Activated CD4-positive, alpha-beta T cell treated with anti-CD3 and anti-CD28 coated beads, Interleukin-2, amount 10 ng/mL, durations not matched to agents 7 days and 5 days (primary cell): ENCODE results near the gene SHISAL1. TPM values are rescaled to one million over a fixed set of nuclear protein-coding genes. Genes with fewer than 3 reads are reported as not detected.
"Not testable (repeated sequence)": the region's sequence is repeated elsewhere in the genome, so short reads cannot be mapped to it uniquely, and the experiment has no call there.

ENCODE experiments used
- CTCF ChIA-PET: fragments of 350-600 bp; sonication (Branson Sonifier 250); formaldehyde crosslinking; loops from one replicate; lab custom pipeline; 2021; ENCODE audit warnings: antibody characterized with exemption; lab: Charles Lee
- POLR2A ChIA-PET: fragments of 350-600 bp; sonication (Branson Sonifier 250); formaldehyde crosslinking; loops from one replicate; lab custom pipeline; 2021; ENCODE audit warnings: antibody characterized with exemption; lab: Charles Lee
- DNase-seq: peaks from one replicate; pipeline ENCODE4 v3.0.0-alpha.2; 2020
- H3K27ac Mint-ChIP-seq: one replicate; pipeline ENCODE4 v1.8.0; 2021; ENCODE audit warnings: mild to moderate bottlenecking, moderate library complexity, mixed read lengths
- H3K27me3 Mint-ChIP-seq: one replicate; pipeline ENCODE4 v1.8.0; 2021; ENCODE audit warnings: mixed read lengths
- H3K36me3 Mint-ChIP-seq: one replicate; pipeline ENCODE4 v1.8.0; 2021; ENCODE audit warnings: low read depth, mixed read lengths
- H3K4me1 Mint-ChIP-seq: one replicate; pipeline ENCODE4 v1.8.0; 2021; ENCODE audit warnings: mixed read lengths
- H3K4me3 Mint-ChIP-seq: one replicate; pipeline ENCODE4 v1.8.0; 2021; ENCODE audit warnings: mild to moderate bottlenecking, moderate library complexity, mixed read lengths
- H3K9me3 Mint-ChIP-seq: one replicate; pipeline ENCODE4 v1.8.0; 2021; ENCODE audit warnings: mixed read lengths
- total RNA-seq, 2 experiments: library from RNA; stranded (reverse); gene quantifications; one replicate each; pipeline ENCODE4 v1.2.3, GENCODE V29; 2021

SHISAL1 gene
- total RNA-seq, 2 experiments from 2014 or later, result not detected

DNA sequence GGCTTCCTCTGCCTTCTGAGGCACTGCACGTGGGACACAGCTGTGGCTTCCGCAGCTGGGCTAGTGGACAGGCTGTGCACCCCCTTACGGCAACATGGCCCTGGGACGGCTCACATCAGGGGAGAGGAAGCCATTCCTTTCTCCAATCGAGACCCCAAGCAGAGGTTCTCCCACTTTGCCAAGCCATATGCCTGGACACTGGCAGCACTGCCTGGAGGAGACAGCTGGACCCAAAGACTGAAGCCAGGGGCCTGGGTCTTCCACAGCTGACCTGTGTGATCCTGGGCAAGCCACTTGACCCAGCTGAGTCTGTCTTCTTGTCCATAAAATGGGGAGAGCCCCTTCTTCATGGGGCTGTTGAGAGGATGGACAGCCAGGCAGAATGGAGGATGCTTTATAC, 65.4 kb downstream of the SHISAL1 start:
- no peak overlapping the region for H3K27ac Mint-ChIP-seq
- ChIA-PET CTCF (interaction anchor here (1.4 kb wide), 1 partner anchor 8 kb away, joined by 3 read pairs; no protein-coding TSS in a partner anchor), POLR2A (interaction anchor here (0.6 kb wide), 1 partner anchor 59 kb away, joined by 4 read pairs; no protein-coding TSS in a partner anchor)
- no peak for DNase-seq
- no peaks in the 10 kb centered on the region for H3K4me1 Mint-ChIP-seq
- H3K27me3 Mint-ChIP-seq, result peaks cover 8% of the 10 kb centered on the region
- H3K4me3 Mint-ChIP-seq, result no peak overlapping the region
- H3K9me3 Mint-ChIP-seq, result peaks cover 4% of the 10 kb centered on the region
- no peaks in the 10 kb centered on the region for H3K36me3 Mint-ChIP-seq

DNA sequence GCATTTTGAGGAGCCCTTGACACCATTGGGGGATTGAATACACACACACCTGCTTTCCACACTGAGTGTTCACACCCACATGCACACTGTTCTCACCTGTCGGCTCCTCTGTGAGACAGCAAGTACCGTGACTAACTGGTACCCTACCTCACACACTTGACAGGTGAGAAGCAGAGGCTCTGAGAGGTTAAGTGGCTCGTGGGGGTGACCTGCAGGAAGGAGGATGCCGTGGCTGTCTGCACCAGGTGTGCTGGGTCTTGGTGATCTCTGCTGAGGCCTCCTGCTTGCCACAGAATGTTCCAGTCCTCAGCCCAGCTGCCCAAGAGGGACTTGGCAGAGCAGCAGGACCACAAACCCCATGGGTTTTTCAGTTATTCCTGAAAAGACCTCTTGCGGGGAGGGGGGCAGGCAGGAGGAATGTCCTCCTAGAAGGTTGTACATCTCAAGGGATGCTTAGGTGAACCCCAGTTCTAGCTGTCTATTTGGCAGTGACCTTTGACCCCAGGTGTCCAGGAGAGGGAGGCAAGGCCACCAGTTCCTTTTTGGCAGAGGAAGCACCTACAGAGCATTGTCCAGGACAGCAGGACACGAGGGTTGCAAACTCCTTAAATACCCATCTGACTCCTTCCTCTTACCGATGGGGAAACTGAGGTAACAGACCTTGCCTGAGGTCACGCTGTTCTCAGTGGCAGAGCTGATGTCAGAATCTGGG, 66.0 kb downstream of the SHISAL1 start:
- POLR2A ChIA-PET, result interaction anchor here (0.6 kb wide), 1 partner anchor 58 kb away, joined by 4 read pairs; no protein-coding TSS in a partner anchor
- Mint-ChIP-seq H3K36me3 (no peaks in the 10 kb centered on the region), H3K9me3 (peaks cover 4% of the 10 kb centered on the region), H3K27me3 (peaks cover 8% of the 10 kb centered on the region), H3K4me3 (no peak overlapping the region), H3K4me1 (no peaks in the 10 kb centered on the region), H3K27ac (no peak overlapping the region)
- CTCF ChIA-PET, result no interaction called here
- no peak for DNase-seq

DNA sequence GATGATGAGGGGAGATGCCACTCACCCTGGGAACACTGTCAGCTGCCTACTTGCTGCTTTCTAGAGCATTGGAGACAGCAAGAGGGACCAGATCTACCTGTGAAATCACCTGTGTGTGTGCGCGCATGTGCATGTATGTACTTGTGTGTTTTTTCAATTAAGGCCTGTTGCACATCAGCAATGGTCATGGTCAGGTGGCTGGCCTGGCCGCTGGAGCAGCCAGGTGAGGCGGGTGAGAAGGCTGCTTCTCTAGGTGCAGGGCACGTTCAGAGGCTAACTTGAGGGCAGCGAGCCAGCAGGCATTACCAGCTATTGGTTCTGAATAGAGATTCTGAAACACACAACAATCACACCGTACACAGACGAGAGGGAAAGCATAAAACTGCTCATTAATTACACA, 66.9 kb downstream of the SHISAL1 start:
- DNase-seq, result no peak
- peaks cover 4% of the 10 kb centered on the region for H3K27me3 Mint-ChIP-seq

DNA sequence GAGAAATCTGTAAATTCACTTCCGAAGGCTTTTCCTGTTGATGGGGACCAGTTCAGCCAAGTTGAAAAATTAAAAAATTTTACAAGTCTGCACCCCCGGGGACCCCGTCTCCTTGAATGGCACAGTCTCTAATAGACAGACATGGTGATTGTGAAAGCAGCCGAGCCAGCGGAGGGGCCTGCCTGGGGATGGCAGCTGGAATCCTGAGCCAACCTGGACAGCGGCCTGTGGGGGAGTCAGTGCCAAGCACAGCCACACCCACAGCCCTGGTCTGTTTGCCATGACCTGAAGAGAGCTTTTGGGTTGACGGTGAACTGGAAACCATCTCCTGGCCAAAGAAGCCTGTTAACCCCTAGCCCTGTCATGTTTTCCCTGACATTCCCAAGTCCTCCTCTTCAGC, 67.3 kb downstream of the SHISAL1 start:
- Mint-ChIP-seq H3K4me1 (no peaks in the 10 kb centered on the region), H3K4me3 (no peak overlapping the region), H3K27ac (no peak overlapping the region), H3K27me3 (peaks cover 8% of the 10 kb centered on the region), H3K36me3 (no peaks in the 10 kb centered on the region), H3K9me3 (peaks cover 4% of the 10 kb centered on the region)
- ChIA-PET CTCF (interaction anchor here (0.6 kb wide), 1 partner anchor 74 kb away, joined by 5 read pairs; no protein-coding TSS in a partner anchor), POLR2A (no interaction called here)
- no peak for DNase-seq

More for the DNA sequence above, 66.9 kb downstream of the SHISAL1 start:
- POLR2A ChIA-PET, result no interaction called here
- no peak overlapping the region for H3K27ac Mint-ChIP-seq
- no peak overlapping the region for H3K4me3 Mint-ChIP-seq
- H3K9me3 Mint-ChIP-seq, result peaks cover 4% of the 10 kb centered on the region
- no peaks in the 10 kb centered on the region for H3K4me1 Mint-ChIP-seq
- CTCF ChIA-PET, result interaction anchor here (0.6 kb wide), 1 partner anchor 74 kb away, joined by 5 read pairs; no protein-coding TSS in a partner anchor
- no peaks in the 10 kb centered on the region for H3K36me3 Mint-ChIP-seq

DNA sequence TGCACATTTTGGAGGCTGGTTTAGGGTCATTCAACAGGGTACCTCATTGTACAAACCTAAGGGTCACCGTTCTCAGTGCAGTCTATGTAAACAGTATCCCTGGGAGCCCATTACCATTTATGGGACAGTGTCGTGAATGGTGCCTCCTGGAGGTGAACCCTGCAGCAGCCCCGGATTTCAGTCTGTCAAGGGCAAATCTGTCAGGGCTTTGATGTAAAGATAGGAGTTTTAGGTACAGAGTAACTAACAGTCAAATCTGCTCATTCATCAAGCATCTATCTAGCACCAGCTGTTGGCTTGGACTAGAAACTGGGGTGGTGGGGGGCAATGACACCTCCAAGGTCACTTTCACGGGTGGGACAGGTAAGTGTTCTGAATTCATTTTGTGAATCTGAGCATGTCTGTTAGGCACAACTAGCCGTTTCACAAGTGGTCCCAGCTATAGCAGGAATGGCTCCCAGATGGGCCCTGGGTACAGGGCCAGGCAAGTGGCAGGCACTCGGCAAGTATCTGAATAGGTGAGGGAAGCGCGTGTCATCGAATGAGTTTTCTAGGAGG, 68.4 kb downstream of the SHISAL1 start:
- no peak for DNase-seq
- Mint-ChIP-seq H3K27me3 (peaks cover 14% of the 10 kb centered on the region), H3K4me1 (no peaks in the 10 kb centered on the region), H3K4me3 (no peak overlapping the region), H3K9me3 (no peaks in the 10 kb centered on the region), H3K27ac (no peak overlapping the region), H3K36me3 (no peaks in the 10 kb centered on the region)
- POLR2A ChIA-PET, result no interaction called here
- CTCF ChIA-PET, result no interaction called here

DNA sequence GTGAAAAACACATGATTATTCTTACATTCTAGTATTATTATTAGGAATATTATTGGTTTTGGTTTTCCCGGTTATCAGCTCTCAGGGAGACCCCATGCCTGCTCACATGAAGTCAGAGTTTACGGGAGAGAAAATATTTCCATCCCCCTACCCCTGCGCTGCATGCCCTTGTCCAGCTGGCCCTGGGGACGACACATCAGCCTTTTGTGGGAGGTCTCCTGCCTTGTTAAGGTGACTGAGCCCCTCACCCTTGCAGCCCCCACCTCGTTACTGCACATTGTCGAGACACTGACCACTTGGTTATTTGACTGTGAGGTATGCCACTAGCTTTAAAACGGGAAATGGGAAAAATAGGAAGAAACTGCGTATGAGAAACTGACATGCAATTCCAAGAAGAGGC, 69.0 kb downstream of the SHISAL1 start:
- ChIA-PET POLR2A (no interaction called here), CTCF (no interaction called here)
- Mint-ChIP-seq H3K27me3 (peaks cover 18% of the 10 kb centered on the region), H3K4me3 (no peak overlapping the region), H3K9me3 (no peaks in the 10 kb centered on the region), H3K27ac (no peak overlapping the region), H3K4me1 (no peaks in the 10 kb centered on the region), H3K36me3 (no peaks in the 10 kb centered on the region)
- no peak for DNase-seq

DNA sequence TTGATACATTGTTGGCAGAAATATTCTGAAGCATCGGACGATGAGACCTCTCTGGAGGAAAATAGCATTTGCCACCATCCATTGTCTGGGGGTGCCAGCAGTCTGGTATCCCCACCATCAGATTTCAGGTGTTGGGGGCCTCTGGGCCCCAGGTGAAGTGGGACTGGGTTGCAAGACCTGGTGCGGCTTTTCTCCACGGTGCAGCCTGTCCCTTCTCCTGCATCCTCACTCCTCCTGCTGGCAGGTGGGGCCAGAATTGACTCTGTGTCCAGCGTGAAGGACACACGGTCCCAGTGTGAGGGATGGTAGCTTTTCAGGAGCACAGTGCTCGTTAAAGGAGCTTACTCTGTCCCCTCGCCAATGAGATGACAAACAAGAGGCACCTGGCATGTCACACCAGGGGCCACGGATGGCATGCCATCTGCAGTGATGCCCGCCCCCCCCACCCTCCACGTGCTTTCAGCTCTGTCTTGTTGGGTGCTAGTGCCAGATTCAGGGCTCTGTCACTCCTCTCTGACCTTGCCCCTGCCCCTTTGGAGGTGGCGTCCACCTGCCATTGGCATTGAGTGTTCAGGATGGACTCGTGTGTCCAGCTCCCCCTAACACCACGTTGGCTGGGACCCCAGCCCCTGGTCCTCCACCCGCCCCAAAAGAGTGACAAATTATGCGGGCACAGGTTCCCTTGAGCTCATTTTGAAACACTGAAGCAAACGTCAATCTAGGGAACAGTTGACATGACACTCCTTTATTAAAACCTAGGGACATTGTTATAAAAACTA, 69.6 kb downstream of the SHISAL1 start:
- Mint-ChIP-seq H3K27me3 (peaks cover 18% of the 10 kb centered on the region), H3K9me3 (no peaks in the 10 kb centered on the region), H3K4me1 (no peaks in the 10 kb centered on the region), H3K4me3 (no peak overlapping the region), H3K36me3 (no peaks in the 10 kb centered on the region), H3K27ac (no peak overlapping the region)
- ChIA-PET CTCF (no interaction called here), POLR2A (no interaction called here)
- DNase-seq, result no peak

DNA sequence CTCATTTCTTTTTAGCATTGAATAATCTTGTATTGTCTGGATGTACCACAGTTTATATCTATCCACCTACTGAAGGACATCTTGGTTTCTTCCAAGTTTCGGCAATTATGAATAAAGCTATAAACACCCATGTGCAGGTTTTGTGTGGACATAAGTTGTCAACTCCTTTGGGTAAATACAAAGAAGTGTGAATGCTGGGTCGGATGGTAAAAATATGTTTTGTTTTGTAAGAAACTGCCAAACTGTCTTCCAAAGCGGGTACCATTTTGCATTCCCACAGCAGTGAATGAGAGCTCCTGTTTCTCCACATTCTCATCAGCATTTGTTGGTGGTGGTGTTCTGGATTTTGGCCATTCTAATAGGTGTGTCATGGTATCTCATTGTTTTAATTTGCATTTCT, 71.6 kb downstream of the SHISAL1 start:
- H3K4me3 Mint-ChIP-seq, POLR2A ChIA-PET, CTCF ChIA-PET, H3K36me3 Mint-ChIP-seq, H3K4me1 Mint-ChIP-seq, H3K9me3 Mint-ChIP-seq, DNase-seq, H3K27ac Mint-ChIP-seq: not testable (repeated sequence)
- peaks cover 28% of the 10 kb centered on the region for H3K27me3 Mint-ChIP-seq

DNA sequence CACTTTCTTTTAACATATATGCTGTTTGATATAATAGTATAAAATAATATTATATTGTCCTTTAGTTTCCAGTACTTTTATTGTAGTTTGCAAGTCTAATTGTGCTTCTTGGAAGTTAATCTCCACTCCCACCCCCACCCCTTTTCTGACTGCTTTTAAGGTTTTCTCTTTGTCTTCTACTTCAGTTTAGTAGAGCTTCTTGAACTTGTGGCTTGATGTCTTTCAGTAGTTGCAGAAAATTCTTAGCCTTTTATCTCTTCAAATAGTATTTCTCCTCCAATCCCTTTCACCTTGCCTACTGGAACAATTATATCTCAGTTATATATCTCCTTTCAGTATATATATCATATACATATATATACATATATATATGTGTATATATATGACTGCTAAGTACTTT, 75.5 kb downstream of the SHISAL1 start:
- Mint-ChIP-seq H3K36me3 (no peaks in the 10 kb centered on the region), H3K4me1 (no peaks in the 10 kb centered on the region), H3K27me3 (peaks cover 28% of the 10 kb centered on the region), H3K9me3 (no peaks in the 10 kb centered on the region), H3K27ac (no peak overlapping the region), H3K4me3 (no peak overlapping the region)
- ChIA-PET CTCF (interaction anchor here (0.6 kb wide), 1 partner anchor 19 kb away, joined by 3 read pairs; no protein-coding TSS in a partner anchor), POLR2A (no interaction called here)
- no peak for DNase-seq

DNA sequence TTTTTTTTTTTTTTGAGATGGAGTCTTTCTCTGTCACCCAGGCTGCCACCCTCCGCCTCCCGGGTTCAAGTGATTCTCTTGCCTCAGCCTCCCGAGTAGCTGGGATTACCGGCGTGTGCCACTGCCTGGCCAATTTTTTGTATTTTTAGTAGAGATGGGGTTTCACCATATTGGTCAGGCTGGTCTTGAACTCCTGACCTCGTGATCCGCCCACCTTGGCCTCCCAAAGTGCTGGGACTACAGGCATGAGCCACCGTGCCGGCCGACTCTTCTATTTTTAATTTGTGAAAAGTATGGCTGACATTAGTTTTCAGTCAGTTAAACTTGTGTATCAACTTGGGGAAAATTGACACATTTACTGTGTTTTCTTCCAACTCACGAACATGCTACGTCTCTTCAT, 78.4 kb downstream of the SHISAL1 start:
- H3K4me3 Mint-ChIP-seq, POLR2A ChIA-PET, H3K36me3 Mint-ChIP-seq, DNase-seq, CTCF ChIA-PET, H3K9me3 Mint-ChIP-seq, H3K4me1 Mint-ChIP-seq, H3K27ac Mint-ChIP-seq: not testable (repeated sequence)
- peaks cover 19% of the 10 kb centered on the region for H3K27me3 Mint-ChIP-seq

DNA sequence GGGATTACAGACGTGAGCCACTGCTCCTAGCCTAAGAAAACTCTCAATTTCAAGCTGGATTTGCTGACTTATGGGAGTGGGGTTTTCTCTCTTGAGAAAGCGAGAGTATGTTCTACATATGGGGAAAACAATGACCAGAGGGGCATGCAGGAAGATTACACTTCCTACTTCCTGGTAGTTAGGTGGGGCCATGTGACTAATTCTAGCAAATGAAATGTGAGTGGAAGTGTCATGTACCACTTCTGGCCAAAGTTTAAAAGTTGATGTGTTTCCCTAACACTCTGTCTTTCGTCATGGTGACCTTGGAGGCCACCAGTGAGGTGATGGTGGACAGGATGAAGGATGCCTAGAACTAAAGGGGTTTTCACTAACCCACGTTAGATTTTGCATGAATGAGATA, 81.5 kb downstream of the SHISAL1 start:
- ChIA-PET CTCF (interaction anchor here (0.6 kb wide), 1 partner anchor 942 kb away, joined by 5 read pairs; no protein-coding TSS in a partner anchor), POLR2A (no interaction called here)
- H3K36me3 Mint-ChIP-seq, result no peaks in the 10 kb centered on the region

DNA sequence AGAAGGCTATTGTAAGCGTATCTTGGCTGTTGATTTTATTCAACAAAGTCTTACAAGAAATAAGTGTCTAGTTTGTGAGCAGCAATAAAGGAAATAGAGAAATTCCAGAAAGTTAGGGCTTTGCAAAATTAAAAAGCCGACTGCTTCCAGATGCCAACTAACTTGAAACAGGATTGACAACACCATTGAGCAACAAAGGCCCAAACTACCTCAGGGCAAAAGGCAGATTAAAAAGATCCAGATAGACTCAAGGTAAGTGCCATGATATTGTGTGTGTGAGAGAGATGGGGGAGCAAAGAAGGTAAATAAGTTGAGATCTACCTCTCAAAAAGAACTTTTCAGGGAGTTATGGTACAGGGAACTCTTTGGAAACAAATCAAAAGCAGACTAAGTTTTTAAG, 82.9 kb downstream of the SHISAL1 start:
- H3K36me3 Mint-ChIP-seq, result no peaks in the 10 kb centered on the region
- H3K27me3 Mint-ChIP-seq, result peaks cover 18% of the 10 kb centered on the region
- ChIA-PET CTCF (no interaction called here), POLR2A (no interaction called here)
- no peak for DNase-seq
- no peak overlapping the region for H3K27ac Mint-ChIP-seq
- no peak overlapping the region for H3K4me3 Mint-ChIP-seq
- H3K9me3 Mint-ChIP-seq, result peaks cover 6% of the 10 kb centered on the region
- H3K4me1 Mint-ChIP-seq, result no peaks in the 10 kb centered on the region

More for the DNA sequence above, 81.5 kb downstream of the SHISAL1 start:
- no peak for DNase-seq
- Mint-ChIP-seq H3K4me3 (no peak overlapping the region), H3K27me3 (peaks cover 10% of the 10 kb centered on the region), H3K4me1 (no peaks in the 10 kb centered on the region), H3K9me3 (peaks cover 6% of the 10 kb centered on the region), H3K27ac (no peak overlapping the region)

DNA sequence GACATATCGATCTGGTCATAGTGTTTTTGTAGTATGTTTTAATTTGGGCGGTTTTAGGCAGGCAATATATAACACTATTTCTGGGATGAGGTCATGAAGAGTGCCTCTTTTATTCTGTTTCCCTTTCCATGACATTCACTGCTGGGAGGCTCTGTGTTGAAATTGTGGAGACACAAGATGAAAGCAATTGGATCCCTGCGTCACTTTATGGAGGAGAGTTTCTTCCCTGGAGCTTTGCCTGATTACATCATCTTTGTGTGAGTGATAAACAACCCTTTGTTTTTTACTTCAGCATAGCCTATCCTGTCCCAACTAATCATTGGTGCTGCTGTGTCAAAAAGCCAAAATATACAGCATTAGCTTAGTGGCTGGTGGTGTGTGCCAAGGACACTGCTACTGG, 83.4 kb downstream of the SHISAL1 start:
- CTCF ChIA-PET, result no interaction called here

More for the DNA sequence above, 83.4 kb downstream of the SHISAL1 start:
- no peak for DNase-seq
- POLR2A ChIA-PET, result no interaction called here
- H3K36me3 Mint-ChIP-seq, result no peaks in the 10 kb centered on the region
- peaks cover 6% of the 10 kb centered on the region for H3K9me3 Mint-ChIP-seq
- peaks cover 18% of the 10 kb centered on the region for H3K27me3 Mint-ChIP-seq
- no peak overlapping the region for H3K27ac Mint-ChIP-seq
- no peak overlapping the region for H3K4me3 Mint-ChIP-seq
- H3K4me1 Mint-ChIP-seq, result no peaks in the 10 kb centered on the region
